GM23338 (cell line): ENCODE data around the gene CAMSAP3. TPM values are rescaled to one million over a fixed set of nuclear protein-coding genes. Genes with fewer than 3 reads are reported as not detected.
A peak's percentile ranks its signal among the peaks of the same experiment; 100 is the strongest.

ENCODE experiments used
- ATAC-seq: fragments of 200-7000 bp; cut with Tn5 transposase; 3 replicates; pipeline ENCODE4 v1.9.1; 2020
- DNase-seq: peaks from one replicate; pipeline ENCODE4 v3.0.0-alpha.2; 2015; ENCODE audit warnings: low spot score
- H2AFZ ChIP-seq: fragments of 200-600 bp; sonication (generic); 2 replicates; pipeline ENCODE4 v1.8.0; 2016; ENCODE audit warnings: antibody characterized with exemption, mild to moderate bottlenecking, moderate library complexity
- H3F3A ChIP-seq: fragments of 200-600 bp; sonication (generic); replicated peaks from 2 replicates; pipeline ENCODE4 v1.8.0; 2017; ENCODE audit warnings: antibody characterized with exemption, mixed run types, low read depth
- H3K27ac ChIP-seq: fragments of 200-600 bp; sonication (generic); 2 replicates; pipeline ENCODE4 v1.6.1; 2016; ENCODE audit warnings: low read depth
- H3K27me3 ChIP-seq: fragments of 200-600 bp; sonication (generic); 2 replicates; pipeline ENCODE4 v1.8.0; 2016; ENCODE audit warnings: mild to moderate bottlenecking, mixed run types, moderate library complexity; ENCODE audit not compliant: insufficient read depth
- H3K36me3 ChIP-seq: fragments of 200-600 bp; sonication (generic); 2 replicates; pipeline ENCODE4 v1.8.0; 2016; ENCODE audit warnings: mild to moderate bottlenecking; ENCODE audit not compliant: insufficient read depth
- H3K4me1 ChIP-seq: fragments of 200-600 bp; sonication (generic); 2 replicates; pipeline ENCODE4 v1.8.0; 2016; ENCODE audit warnings: mild to moderate bottlenecking, moderate library complexity; ENCODE audit not compliant: insufficient read depth
- H3K4me2 ChIP-seq: fragments of 200-600 bp; sonication (generic); 2 replicates; pipeline ENCODE4 v1.7.1; 2017; ENCODE audit warnings: mixed run types
- H3K4me3 ChIP-seq: fragments of 200-600 bp; sonication (generic); 2 replicates; pipeline ENCODE4 v1.6.1; 2016; ENCODE audit warnings: mixed run types
- H3K79me2 ChIP-seq: fragments of 200-600 bp; sonication (generic); replicated peaks from 2 replicates; pipeline ENCODE4 v1.8.0; 2017; ENCODE audit warnings: mild to moderate bottlenecking; ENCODE audit not compliant: insufficient read depth
- H3K9me2 ChIP-seq: fragments of 200-600 bp; sonication (generic); 2 replicates; pipeline ENCODE4 v1.8.0; 2017; ENCODE audit not compliant: insufficient read depth
- H4K20me1 ChIP-seq: fragments of 200-600 bp; sonication (generic); replicated peaks from 2 replicates; pipeline ENCODE4 v1.8.0; 2017; ENCODE audit warnings: mild to moderate bottlenecking; ENCODE audit not compliant: insufficient read depth
- H3K27ac Mint-ChIP-seq: 2 replicates; pipeline ENCODE4 v1.8.0; 2020; ENCODE audit warnings: inconsistent platforms, mild to moderate bottlenecking, moderate library complexity, mixed read lengths
- H3K27me3 Mint-ChIP-seq: 3 replicates; pipeline ENCODE4 v1.8.0; 2022; ENCODE audit warnings: low read depth, mild to moderate bottlenecking, moderate library complexity, mixed read lengths, inconsistent platforms; ENCODE audit not compliant: insufficient read depth, poor library complexity
- H3K36me3 Mint-ChIP-seq: 3 replicates; pipeline ENCODE4 v1.8.0; 2021; ENCODE audit warnings: low read depth, mild to moderate bottlenecking, inconsistent platforms, moderate library complexity, mixed read lengths
- H3K4me1 Mint-ChIP-seq: 3 replicates; pipeline ENCODE4 v1.8.0; 2020; ENCODE audit warnings: mild to moderate bottlenecking, inconsistent platforms, mixed read lengths
- H3K4me3 Mint-ChIP-seq: 3 replicates; pipeline ENCODE4 v1.8.0; 2021; ENCODE audit warnings: moderate library complexity, mild to moderate bottlenecking, inconsistent platforms, mixed read lengths
- H3K9me3 Mint-ChIP-seq: 3 replicates; pipeline ENCODE4 v1.8.0; 2020; ENCODE audit warnings: moderate library complexity, mild to moderate bottlenecking, inconsistent platforms, mixed read lengths
- CREB1 ChIP-seq: fragments of 250-450 bp; sonication (Bioruptor Pico); IDR thresholded peaks from 2 replicates; pipeline ENCODE4 v1.5.0; 2020; ENCODE audit warnings: low read depth, mild to moderate bottlenecking, moderate library complexity
- EZH2 ChIP-seq: fragments of 200-600 bp; sonication (generic); IDR thresholded peaks from one replicate; pipeline ENCODE4 v1.8.0; 2017; ENCODE audit warnings: antibody characterized with exemption, mild to moderate bottlenecking, low read depth; ENCODE audit not compliant: unreplicated experiment
- EZH2phosphoT487 ChIP-seq: fragments of 200-600 bp; sonication (generic); IDR thresholded peaks from one replicate; pipeline ENCODE4 v1.8.1; 2018; ENCODE audit warnings: antibody characterized with exemption; ENCODE audit not compliant: unreplicated experiment
- JUNB ChIP-seq: IDR thresholded peaks from one replicate; pipeline ENCODE4 v1.6.1; 2016; ENCODE audit warnings: antibody characterized with exemption; ENCODE audit not compliant: unreplicated experiment
- NANOG ChIP-seq: IDR thresholded peaks from 2 replicates; pipeline ENCODE4 v1.6.1; 2016; ENCODE audit warnings: antibody characterized with exemption, borderline replicate concordance
- POLR2AphosphoS5 ChIP-seq: IDR thresholded peaks from 2 replicates; pipeline ENCODE4 v1.6.1; 2016; ENCODE audit warnings: antibody characterized with exemption, low read depth
- STAT1 ChIP-seq: IDR thresholded peaks from one replicate; pipeline ENCODE4 v1.6.1; 2016; ENCODE audit warnings: antibody characterized with exemption; ENCODE audit not compliant: unreplicated experiment
- ZNF114 ChIP-seq: fragments of 250-450 bp; sonication (Bioruptor Pico); IDR thresholded peaks from 2 replicates; pipeline ENCODE4 v1.5.0; 2020; ENCODE audit warnings: mild to moderate bottlenecking, moderate library complexity
- ZNF331 ChIP-seq: fragments of 250-450 bp; sonication (Bioruptor Pico); IDR thresholded peaks from 2 replicates; pipeline ENCODE4 v1.5.0; 2020; ENCODE audit warnings: low read depth, mild to moderate bottlenecking, moderate library complexity
- polyA plus RNA-seq: library from polyadenylated mRNA; unstranded; fragments of >200 nt; fragmentation: Nextera tagmentation; extraction: Ambion mirVana; gene quantifications from 2 replicates; pipeline ENCODE4 v1.2.1, GENCODE V29; 2016
- total RNA-seq: library from RNA; depleted of rRNA; stranded (reverse); fragments of >200 nt; shearing (Covaris generic); gene quantifications from 2 replicates; pipeline ENCODE4 v1.2.3, GENCODE V29; 2014
- TF ChIP-seq, protein P1 (sequence below): IDR thresholded peaks from 2 replicates; pipeline ENCODE4 v1.6.1; 2016; ENCODE audit warnings: antibody characterized with exemption
- TF ChIP-seq, protein P2 (sequence below), 2 experiments: fragments of 200-600 bp in 1 of 2; sonication (generic) in 1 of 2; conservative IDR thresholded peaks; 2 replicates each; pipeline versions ENCODE4 v1.5.1 to v1.6.1; 2016 to 2017; ENCODE audit warnings: antibody characterized with exemption in 2 of 2, low read depth in 2 of 2, mild to moderate bottlenecking in 2 of 2, moderate library complexity in 1 of 2
- TF ChIP-seq, protein P3 (sequence below): fragments of 250-450 bp; sonication (Bioruptor Pico); IDR thresholded peaks from 2 replicates; pipeline ENCODE4 v1.5.0; 2020; ENCODE audit warnings: mild to moderate bottlenecking, moderate library complexity
- TF ChIP-seq, protein P4 (sequence below): IDR thresholded peaks from one replicate; pipeline ENCODE4 v1.6.1; 2018; ENCODE audit warnings: antibody characterized with exemption; ENCODE audit not compliant: unreplicated experiment

Gene CAMSAP3
- total and polyA plus RNA-seq, 2 experiments from 2014 or later: 6.4 to 32.2 TPM

DNA sequence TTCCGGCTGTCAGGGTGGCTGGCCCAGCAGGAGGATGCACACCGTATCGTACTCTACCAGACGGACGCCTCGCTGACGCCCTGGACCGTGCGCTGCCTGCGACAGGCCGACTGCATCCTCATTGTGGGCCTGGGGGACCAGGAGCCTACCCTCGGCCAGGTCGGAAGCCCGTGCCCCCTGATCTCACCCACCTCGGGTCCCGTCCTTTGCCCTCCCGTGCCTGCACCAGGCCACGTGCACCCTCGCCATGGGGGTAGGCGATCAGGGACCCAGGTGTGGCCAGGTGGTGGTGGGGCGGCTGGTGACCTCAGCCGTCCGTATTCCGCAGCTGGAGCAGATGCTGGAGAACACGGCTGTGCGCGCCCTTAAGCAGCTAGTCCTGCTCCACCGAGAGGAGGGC lies 41.1 kb upstream of the CAMSAP3 start:
- ATAC-seq (peak; percentile 12), DNase-seq (no peak)
- H2AFZ ChIP-seq: 0 out of 2 replicates have a peak overlapping the region, but pooled peaks have one; percentile 32
- no peaks in the 10 kb centered on the region for H3F3A ChIP-seq
- Mint-ChIP-seq H3K4me3 (peak overlapping the region; percentile 75; the same call in 2 of the 3 replicates), H3K27ac (no peak overlapping the region), H3K27me3 (peaks cover 8% of the 10 kb centered on the region), H3K36me3 (peaks cover 37% of the 10 kb centered on the region), H3K9me3 (no peaks in the 10 kb centered on the region; the same call in 2 of the 3 replicates), H3K4me1 (peaks cover 3% of the 10 kb centered on the region; the same call in 2 of the 3 replicates)
- H3K4me3 ChIP-seq: peak overlapping the region; percentile 65
- no peaks in the 10 kb centered on the region; the same call in 1 of the 2 replicates for H4K20me1 ChIP-seq
- TF ChIP-seq ZNF114 (no peak), NANOG (no peak), ZNF331 (CRISPR knock-in tag) (no peak), EZH2 (no peak), CREB1 (no peak), JUNB (no peak), STAT1 (no peak), POLR2AphosphoS5 (no peak), EZH2phosphoT487 (no peak)
- TF ChIP-seq, protein P1, sequence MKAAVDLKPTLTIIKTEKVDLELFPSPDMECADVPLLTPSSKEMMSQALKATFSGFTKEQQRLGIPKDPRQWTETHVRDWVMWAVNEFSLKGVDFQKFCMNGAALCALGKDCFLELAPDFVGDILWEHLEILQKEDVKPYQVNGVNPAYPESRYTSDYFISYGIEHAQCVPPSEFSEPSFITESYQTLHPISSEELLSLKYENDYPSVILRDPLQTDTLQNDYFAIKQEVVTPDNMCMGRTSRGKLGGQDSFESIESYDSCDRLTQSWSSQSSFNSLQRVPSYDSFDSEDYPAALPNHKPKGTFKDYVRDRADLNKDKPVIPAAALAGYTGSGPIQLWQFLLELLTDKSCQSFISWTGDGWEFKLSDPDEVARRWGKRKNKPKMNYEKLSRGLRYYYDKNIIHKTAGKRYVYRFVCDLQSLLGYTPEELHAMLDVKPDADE: no peak
- TF ChIP-seq, protein P2, sequence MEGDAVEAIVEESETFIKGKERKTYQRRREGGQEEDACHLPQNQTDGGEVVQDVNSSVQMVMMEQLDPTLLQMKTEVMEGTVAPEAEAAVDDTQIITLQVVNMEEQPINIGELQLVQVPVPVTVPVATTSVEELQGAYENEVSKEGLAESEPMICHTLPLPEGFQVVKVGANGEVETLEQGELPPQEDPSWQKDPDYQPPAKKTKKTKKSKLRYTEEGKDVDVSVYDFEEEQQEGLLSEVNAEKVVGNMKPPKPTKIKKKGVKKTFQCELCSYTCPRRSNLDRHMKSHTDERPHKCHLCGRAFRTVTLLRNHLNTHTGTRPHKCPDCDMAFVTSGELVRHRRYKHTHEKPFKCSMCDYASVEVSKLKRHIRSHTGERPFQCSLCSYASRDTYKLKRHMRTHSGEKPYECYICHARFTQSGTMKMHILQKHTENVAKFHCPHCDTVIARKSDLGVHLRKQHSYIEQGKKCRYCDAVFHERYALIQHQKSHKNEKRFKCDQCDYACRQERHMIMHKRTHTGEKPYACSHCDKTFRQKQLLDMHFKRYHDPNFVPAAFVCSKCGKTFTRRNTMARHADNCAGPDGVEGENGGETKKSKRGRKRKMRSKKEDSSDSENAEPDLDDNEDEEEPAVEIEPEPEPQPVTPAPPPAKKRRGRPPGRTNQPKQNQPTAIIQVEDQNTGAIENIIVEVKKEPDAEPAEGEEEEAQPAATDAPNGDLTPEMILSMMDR (conservative IDR thresholded peaks at IDR 0.05; ENCODE audit: low read depth in 2 of 2): no peak
- TF ChIP-seq, protein P3, sequence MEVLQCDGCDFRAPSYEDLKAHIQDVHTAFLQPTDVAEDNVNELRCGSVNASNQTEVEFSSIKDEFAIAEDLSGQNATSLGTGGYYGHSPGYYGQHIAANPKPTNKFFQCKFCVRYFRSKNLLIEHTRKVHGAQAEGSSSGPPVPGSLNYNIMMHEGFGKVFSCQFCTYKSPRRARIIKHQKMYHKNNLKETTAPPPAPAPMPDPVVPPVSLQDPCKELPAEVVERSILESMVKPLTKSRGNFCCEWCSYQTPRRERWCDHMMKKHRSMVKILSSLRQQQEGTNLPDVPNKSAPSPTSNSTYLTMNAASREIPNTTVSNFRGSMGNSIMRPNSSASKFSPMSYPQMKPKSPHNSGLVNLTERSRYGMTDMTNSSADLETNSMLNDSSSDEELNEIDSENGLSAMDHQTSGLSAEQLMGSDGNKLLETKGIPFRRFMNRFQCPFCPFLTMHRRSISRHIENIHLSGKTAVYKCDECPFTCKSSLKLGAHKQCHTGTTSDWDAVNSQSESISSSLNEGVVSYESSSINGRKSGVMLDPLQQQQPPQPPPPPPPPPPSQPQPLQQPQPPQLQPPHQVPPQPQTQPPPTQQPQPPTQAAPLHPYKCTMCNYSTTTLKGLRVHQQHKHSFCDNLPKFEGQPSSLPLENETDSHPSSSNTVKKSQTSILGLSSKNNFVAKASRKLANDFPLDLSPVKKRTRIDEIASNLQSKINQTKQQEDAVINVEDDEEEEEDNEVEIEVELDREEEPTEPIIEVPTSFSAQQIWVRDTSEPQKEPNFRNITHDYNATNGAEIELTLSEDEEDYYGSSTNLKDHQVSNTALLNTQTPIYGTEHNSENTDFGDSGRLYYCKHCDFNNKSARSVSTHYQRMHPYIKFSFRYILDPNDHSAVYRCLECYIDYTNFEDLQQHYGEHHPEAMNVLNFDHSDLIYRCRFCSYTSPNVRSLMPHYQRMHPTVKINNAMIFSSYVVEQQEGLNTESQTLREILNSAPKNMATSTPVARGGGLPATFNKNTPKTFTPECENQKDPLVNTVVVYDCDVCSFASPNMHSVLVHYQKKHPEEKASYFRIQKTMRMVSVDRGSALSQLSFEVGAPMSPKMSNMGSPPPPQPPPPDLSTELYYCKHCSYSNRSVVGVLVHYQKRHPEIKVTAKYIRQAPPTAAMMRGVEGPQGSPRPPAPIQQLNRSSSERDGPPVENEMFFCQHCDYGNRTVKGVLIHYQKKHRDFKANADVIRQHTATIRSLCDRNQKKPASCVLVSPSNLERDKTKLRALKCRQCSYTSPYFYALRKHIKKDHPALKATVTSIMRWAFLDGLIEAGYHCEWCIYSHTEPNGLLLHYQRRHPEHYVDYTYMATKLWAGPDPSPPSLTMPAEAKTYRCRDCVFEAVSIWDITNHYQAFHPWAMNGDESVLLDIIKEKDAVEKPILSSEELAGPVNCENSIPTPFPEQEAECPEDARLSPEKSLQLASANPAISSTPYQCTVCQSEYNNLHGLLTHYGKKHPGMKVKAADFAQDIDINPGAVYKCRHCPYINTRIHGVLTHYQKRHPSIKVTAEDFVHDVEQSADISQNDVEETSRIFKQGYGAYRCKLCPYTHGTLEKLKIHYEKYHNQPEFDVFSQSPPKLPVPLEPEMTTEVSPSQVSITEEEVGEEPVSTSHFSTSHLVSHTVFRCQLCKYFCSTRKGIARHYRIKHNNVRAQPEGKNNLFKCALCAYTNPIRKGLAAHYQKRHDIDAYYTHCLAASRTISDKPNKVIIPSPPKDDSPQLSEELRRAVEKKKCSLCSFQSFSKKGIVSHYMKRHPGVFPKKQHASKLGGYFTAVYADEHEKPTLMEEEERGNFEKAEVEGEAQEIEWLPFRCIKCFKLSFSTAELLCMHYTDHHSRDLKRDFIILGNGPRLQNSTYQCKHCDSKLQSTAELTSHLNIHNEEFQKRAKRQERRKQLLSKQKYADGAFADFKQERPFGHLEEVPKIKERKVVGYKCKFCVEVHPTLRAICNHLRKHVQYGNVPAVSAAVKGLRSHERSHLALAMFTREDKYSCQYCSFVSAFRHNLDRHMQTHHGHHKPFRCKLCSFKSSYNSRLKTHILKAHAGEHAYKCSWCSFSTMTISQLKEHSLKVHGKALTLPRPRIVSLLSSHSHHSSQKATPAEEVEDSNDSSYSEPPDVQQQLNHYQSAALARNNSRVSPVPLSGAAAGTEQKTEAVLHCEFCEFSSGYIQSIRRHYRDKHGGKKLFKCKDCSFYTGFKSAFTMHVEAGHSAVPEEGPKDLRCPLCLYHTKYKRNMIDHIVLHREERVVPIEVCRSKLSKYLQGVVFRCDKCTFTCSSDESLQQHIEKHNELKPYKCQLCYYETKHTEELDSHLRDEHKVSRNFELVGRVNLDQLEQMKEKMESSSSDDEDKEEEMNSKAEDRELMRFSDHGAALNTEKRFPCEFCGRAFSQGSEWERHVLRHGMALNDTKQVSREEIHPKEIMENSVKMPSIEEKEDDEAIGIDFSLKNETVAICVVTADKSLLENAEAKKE: no peak
- TF ChIP-seq, protein P4, sequence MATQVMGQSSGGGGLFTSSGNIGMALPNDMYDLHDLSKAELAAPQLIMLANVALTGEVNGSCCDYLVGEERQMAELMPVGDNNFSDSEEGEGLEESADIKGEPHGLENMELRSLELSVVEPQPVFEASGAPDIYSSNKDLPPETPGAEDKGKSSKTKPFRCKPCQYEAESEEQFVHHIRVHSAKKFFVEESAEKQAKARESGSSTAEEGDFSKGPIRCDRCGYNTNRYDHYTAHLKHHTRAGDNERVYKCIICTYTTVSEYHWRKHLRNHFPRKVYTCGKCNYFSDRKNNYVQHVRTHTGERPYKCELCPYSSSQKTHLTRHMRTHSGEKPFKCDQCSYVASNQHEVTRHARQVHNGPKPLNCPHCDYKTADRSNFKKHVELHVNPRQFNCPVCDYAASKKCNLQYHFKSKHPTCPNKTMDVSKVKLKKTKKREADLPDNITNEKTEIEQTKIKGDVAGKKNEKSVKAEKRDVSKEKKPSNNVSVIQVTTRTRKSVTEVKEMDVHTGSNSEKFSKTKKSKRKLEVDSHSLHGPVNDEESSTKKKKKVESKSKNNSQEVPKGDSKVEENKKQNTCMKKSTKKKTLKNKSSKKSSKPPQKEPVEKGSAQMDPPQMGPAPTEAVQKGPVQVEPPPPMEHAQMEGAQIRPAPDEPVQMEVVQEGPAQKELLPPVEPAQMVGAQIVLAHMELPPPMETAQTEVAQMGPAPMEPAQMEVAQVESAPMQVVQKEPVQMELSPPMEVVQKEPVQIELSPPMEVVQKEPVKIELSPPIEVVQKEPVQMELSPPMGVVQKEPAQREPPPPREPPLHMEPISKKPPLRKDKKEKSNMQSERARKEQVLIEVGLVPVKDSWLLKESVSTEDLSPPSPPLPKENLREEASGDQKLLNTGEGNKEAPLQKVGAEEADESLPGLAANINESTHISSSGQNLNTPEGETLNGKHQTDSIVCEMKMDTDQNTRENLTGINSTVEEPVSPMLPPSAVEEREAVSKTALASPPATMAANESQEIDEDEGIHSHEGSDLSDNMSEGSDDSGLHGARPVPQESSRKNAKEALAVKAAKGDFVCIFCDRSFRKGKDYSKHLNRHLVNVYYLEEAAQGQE: no peak
- H3K4me2 ChIP-seq: peak overlapping the region; percentile 76
- H3K79me2 ChIP-seq: no peaks in the 10 kb centered on the region
- no peak overlapping the region for H3K27ac ChIP-seq
- peaks cover 8% of the 10 kb centered on the region; the same call in 1 of the 2 replicates for H3K36me3 ChIP-seq
- H3K9me2 ChIP-seq: no peaks in the 10 kb centered on the region
- H3K4me1 ChIP-seq: peaks cover 3% of the 10 kb centered on the region; the same call in 1 of the 2 replicates
- H3K27me3 ChIP-seq: no peaks in the 10 kb centered on the region
